Measurements from ENCODE around the gene ARL5B.
"Not testable (repeated sequence)": the region's sequence is repeated elsewhere in the genome, so short reads cannot be mapped to it uniquely, and the experiment has no call there.

The ARL5B gene

GRCh38 chr10:18659125-18659818, at the start of gene ARL5B:
TSS of gene ARL5B (plus strand) at chr10:18659431. CDS start at chr10:18659638, 207 bp downstream.
- peak; percentile 92 for DNase-seq (ENCODE audit: low read depth, low spot score)
- peak within 1 kb of the TSS; percentile 95 for H3K27ac ChIP-seq

GRCh38 chr10:18610517-18610916, 48.7 kb upstream of the ARL5B start:
- DNase-seq (ENCODE audit: low read depth, low spot score), result peak; percentile 80
- H3K27ac ChIP-seq, result peak overlapping the region; percentile 86

- peak overlapping the region; percentile 86 for H3K27ac ChIP-seq
- no peak for DNase-seq (ENCODE audit: low read depth, low spot score)
These were observed 48.1 kb upstream of the ARL5B start for GRCh38 chr10:18611168-18611567.

GRCh38 chr10:18615618-18616017, 43.6 kb upstream of the ARL5B start:
- H3K27ac ChIP-seq, result no peak overlapping the region
- no peak for DNase-seq (ENCODE audit: low read depth, low spot score)

GRCh38 chr10:18616337-18616736, 42.9 kb upstream of the ARL5B start:
- no peak for DNase-seq (ENCODE audit: low read depth, low spot score)
- no peak overlapping the region for H3K27ac ChIP-seq

GRCh38 chr10:18619016-18619415, 40.2 kb upstream of the ARL5B start:
- no peak for DNase-seq (ENCODE audit: low read depth, low spot score)
- H3K27ac ChIP-seq, result no peak overlapping the region

- DNase-seq (ENCODE audit: low read depth, low spot score), result no peak
These were observed 38.4 kb upstream of the ARL5B start for GRCh38 chr10:18620856-18621255.

GRCh38 chr10:18623671-18624070, 35.6 kb upstream of the ARL5B start:
- H3K27ac ChIP-seq; DNase-seq (ENCODE audit: low read depth, low spot score): not testable (repeated sequence)

More at GRCh38 chr10:18620856-18621255, 38.4 kb upstream of the ARL5B start:
- no peak overlapping the region for H3K27ac ChIP-seq

GRCh38 chr10:18625886-18626285, 33.3 kb upstream of the ARL5B start:
- H3K27ac ChIP-seq, result no peak overlapping the region
- no peak for DNase-seq (ENCODE audit: low read depth, low spot score)

- DNase-seq (ENCODE audit: low read depth, low spot score), result peak; percentile 27
- H3K27ac ChIP-seq, result peak overlapping the region; percentile 74
These were observed 31.7 kb upstream of the ARL5B start for GRCh38 chr10:18627452-18628018.

- not testable (repeated sequence) for H3K27ac ChIP-seq; DNase-seq (ENCODE audit: low read depth, low spot score)
These were observed 26.7 kb upstream of the ARL5B start for GRCh38 chr10:18632500-18632899.

GRCh38 chr10:18635995-18636394, 23.2 kb upstream of the ARL5B start:
- H3K27ac ChIP-seq, result no peak overlapping the region
- DNase-seq (ENCODE audit: low read depth, low spot score), result no peak

- not testable (repeated sequence) for DNase-seq (ENCODE audit: low read depth, low spot score)
- peak overlapping the region; percentile 14 for H3K27ac ChIP-seq
These were observed 21.8 kb upstream of the ARL5B start for GRCh38 chr10:18637400-18637799.

- H3K27ac ChIP-seq; DNase-seq (ENCODE audit: low read depth, low spot score): not testable (repeated sequence)
These were observed 19.5 kb upstream of the ARL5B start for GRCh38 chr10:18639719-18640118.

GRCh38 chr10:18647151-18647550, 12.1 kb upstream of the ARL5B start:
- DNase-seq (ENCODE audit: low read depth, low spot score), result no peak
- H3K27ac ChIP-seq, result no peak overlapping the region

GRCh38 chr10:18647945-18648344, 11.3 kb upstream of the ARL5B start:
- H3K27ac ChIP-seq, result no peak overlapping the region
- DNase-seq (ENCODE audit: low read depth, low spot score), result no peak

GRCh38 chr10:18649364-18649959, 9.8 kb upstream of the ARL5B start:
- DNase-seq (ENCODE audit: low read depth, low spot score), result no peak
- no peak overlapping the region for H3K27ac ChIP-seq

- peak overlapping the region; percentile 68 for H3K27ac ChIP-seq
- no peak for DNase-seq (ENCODE audit: low read depth, low spot score)
These were observed 8.7 kb upstream of the ARL5B start for GRCh38 chr10:18650404-18650997.

- DNase-seq (ENCODE audit: low read depth, low spot score), result peak; percentile 40
- peak within 1 kb of the TSS; percentile 68 for H3K27ac ChIP-seq
These were observed 7.8 kb upstream of the ARL5B start, which contains the start of gene NSUN6 for GRCh38 chr10:18651324-18652007. TSS of gene NSUN6 (minus strand) at chr10:18651587. CDS start at chr10:18651203, 384 bp downstream.

- H3K27ac ChIP-seq, result no peak overlapping the region
- DNase-seq (ENCODE audit: low read depth, low spot score), result no peak
These were observed 6.1 kb upstream of the ARL5B start for GRCh38 chr10:18653112-18653511.

Data from epithelial cell of prostate (primary cell).